IMR-90 (cell line): Measurements from ENCODE around the gene SLC12A4. TPM values are rescaled to one million over a fixed set of nuclear protein-coding genes. Genes with fewer than 3 reads are reported as not detected.

ENCODE experiments used
- ATAC-seq: fragments of 200-7000 bp; cut with Tn5 transposase; 2 replicates; pipeline ENCODE4 v1.9.1; 2020; ENCODE audit warnings: low read depth, mild to moderate bottlenecking, moderate library complexity
- BruUV-seq: library from RNA; stranded (reverse); fragments of 400-500 nt; replicated peaks from 2 replicates; lab custom pipeline; 2021; lab: Mats Ljungman, UMichigan
- CTCF ChIA-PET: fragments of 300-600 bp; formaldehyde crosslinking; extraction: SDS; loops from one replicate; lab custom pipeline; 2021; ENCODE audit warnings: antibody characterized with exemption; lab: Yijun Ruan, JAX
- POLR2A ChIA-PET: fragments of 300-600 bp; sonication (Branson Sonifier 250); formaldehyde crosslinking; loops from one replicate; lab custom pipeline; 2022; ENCODE audit warnings: antibody characterized with exemption; ENCODE audit not compliant: unreplicated experiment; lab: Charles Lee
- DNase-seq: peaks from one replicate; pipeline ENCODE4 v3.0.0; 2013
- H2AFZ ChIP-seq: replicated peaks from 2 replicates; pipeline ENCODE3; 2013; ENCODE audit warnings: low read length, mild to moderate bottlenecking; ENCODE audit not compliant: poor library complexity
- H2AK5ac ChIP-seq: 2 replicates; pipeline ENCODE4 v1.6.1; 2013; ENCODE audit warnings: low read depth, low read length, inconsistent platforms
- H2AK9ac ChIP-seq: replicated peaks from 2 replicates; pipeline ENCODE3; 2013; ENCODE audit warnings: mild to moderate bottlenecking, low read depth, low read length, moderate library complexity; ENCODE audit not compliant: poor library complexity
- H2BK120ac ChIP-seq: 2 replicates; pipeline ENCODE4 v1.6.1; 2013; ENCODE audit warnings: low read depth, low read length, inconsistent platforms
- H2BK15ac ChIP-seq: 3 replicates; pipeline ENCODE4 v1.6.1; 2013; ENCODE audit warnings: low read depth, low read length, inconsistent platforms
- H2BK20ac ChIP-seq: 2 replicates; pipeline ENCODE4 v1.6.1; 2013; ENCODE audit warnings: low read depth, mild to moderate bottlenecking, inconsistent platforms, low read length, moderate library complexity
- H2BK5ac ChIP-seq: 2 replicates; pipeline ENCODE4 v1.6.1; 2013; ENCODE audit warnings: mild to moderate bottlenecking, low read depth, low read length, inconsistent platforms; ENCODE audit not compliant: poor library complexity, severe bottlenecking
- H3K14ac ChIP-seq: replicated peaks from 2 replicates; pipeline ENCODE4 v1.6.1; 2013; ENCODE audit warnings: low read depth, low read length, inconsistent platforms
- H3K18ac ChIP-seq: 2 replicates; pipeline ENCODE4 v1.6.1; 2013; ENCODE audit warnings: low read depth, low read length, control low read depth
- H3K23ac ChIP-seq: 2 replicates; pipeline ENCODE4 v1.6.1; 2013; ENCODE audit warnings: low read depth, low read length, inconsistent platforms
- H3K27ac ChIP-seq: 2 replicates; pipeline ENCODE4 v1.5.1; 2013; ENCODE audit warnings: mild to moderate bottlenecking, control low read depth, low read length; ENCODE audit not compliant: insufficient read depth
- H3K27me3 ChIP-seq: 2 replicates; pipeline ENCODE4 v1.6.1; 2013; ENCODE audit warnings: low read length; ENCODE audit not compliant: control insufficient read depth, insufficient read depth
- H3K36me3 ChIP-seq: 2 replicates; pipeline ENCODE4 v1.6.1; 2013; ENCODE audit warnings: low read length, mixed read lengths; ENCODE audit not compliant: control insufficient read depth, insufficient read depth
- H3K4ac ChIP-seq: 2 replicates; pipeline ENCODE4 v1.6.1; 2013; ENCODE audit warnings: low read depth, low read length, inconsistent platforms
- H3K4me1 ChIP-seq: 2 replicates; pipeline ENCODE4 v1.6.1; 2013; ENCODE audit warnings: low read length, mixed read lengths; ENCODE audit not compliant: control insufficient read depth, insufficient read depth
- H3K4me2 ChIP-seq: 2 replicates; pipeline ENCODE4 v1.6.1; 2013; ENCODE audit warnings: low read depth, mild to moderate bottlenecking, control low read depth, low read length, moderate library complexity
- H3K4me3 ChIP-seq: 2 replicates; pipeline ENCODE4 v1.5.1; 2013; ENCODE audit warnings: low read depth, mild to moderate bottlenecking, control low read depth, low read length, moderate library complexity; ENCODE audit not compliant: insufficient read depth
- H3K56ac ChIP-seq: 2 replicates; pipeline ENCODE4 v1.6.1; 2013; ENCODE audit warnings: low read length, inconsistent platforms; ENCODE audit not compliant: insufficient read depth; ENCODE audit errors: extremely low read depth
- H3K79me1 ChIP-seq, 2 experiments: 2 replicates each; pipeline ENCODE4 v1.6.1; 2013; ENCODE audit warnings: low read length in 2 of 2, inconsistent platforms in 1 of 2, low read depth in 1 of 2
- H3K9ac ChIP-seq: 2 replicates; pipeline ENCODE4 v1.6.1; 2013; ENCODE audit warnings: low read depth, low read length, control low read depth
- H3K9me1 ChIP-seq: 2 replicates; pipeline ENCODE4 v1.6.1; 2013; ENCODE audit warnings: low read length, inconsistent platforms; ENCODE audit not compliant: insufficient read depth
- H3K9me3 ChIP-seq: 2 replicates; pipeline ENCODE4 v1.6.1; 2013; ENCODE audit warnings: low read length; ENCODE audit not compliant: control insufficient read depth, insufficient read depth
- H4K20me1 ChIP-seq: 2 replicates; pipeline ENCODE4 v1.6.1; 2013; ENCODE audit warnings: low read length, inconsistent platforms; ENCODE audit not compliant: insufficient read depth
- H4K5ac ChIP-seq: 2 replicates; pipeline ENCODE4 v1.6.1; 2013; ENCODE audit warnings: mild to moderate bottlenecking, low read depth, low read length, control low read depth
- H4K8ac ChIP-seq, 2 experiments: 2 replicates each; pipeline ENCODE4 v1.6.1; 2013; ENCODE audit warnings: low read depth in 2 of 2, low read length in 2 of 2, control low read depth in 1 of 2, inconsistent platforms in 1 of 2
- H4K91ac ChIP-seq: 2 replicates; pipeline ENCODE4 v1.6.1; 2013; ENCODE audit warnings: low read depth, low read length, inconsistent platforms; ENCODE audit not compliant: insufficient read depth
- CHD1 ChIP-seq: IDR thresholded peaks from 2 replicates; pipeline ENCODE4 v1.6.1; 2012; ENCODE audit warnings: low read depth, low read length, improper control_type of control experiment
- CTCF ChIP-seq: conservative IDR thresholded peaks from 2 replicates; pipeline ENCODE4 v1.5.1; 2012; ENCODE audit warnings: mild to moderate bottlenecking, low read depth, low read length, improper control_type of control experiment
- MAFK ChIP-seq: IDR thresholded peaks from 2 replicates; pipeline ENCODE4 v1.6.1; 2012; ENCODE audit warnings: low read depth, low read length, improper control_type of control experiment
- MAZ ChIP-seq: IDR thresholded peaks from 2 replicates; pipeline ENCODE4 v1.6.1; 2012; ENCODE audit warnings: low read depth, mild to moderate bottlenecking, low read length, improper control_type of control experiment, moderate library complexity, borderline replicate concordance
- NFE2L2 ChIP-seq: fragments of 150-350 bp; IDR thresholded peaks from 2 replicates; pipeline ENCODE4 v1.6.1; 2016; ENCODE audit warnings: low read depth, mild to moderate bottlenecking, low read length
- POLR2A ChIP-seq: IDR thresholded peaks from 2 replicates; pipeline ENCODE4 v1.6.1; 2012; ENCODE audit warnings: mild to moderate bottlenecking, low read depth, low read length
- RAD21 ChIP-seq: IDR thresholded peaks from 2 replicates; pipeline ENCODE4 v1.6.1; 2012; ENCODE audit warnings: low read length, improper control_type of control experiment
- RCOR1 ChIP-seq: IDR thresholded peaks from 2 replicates; pipeline ENCODE4 v1.6.1; 2012; ENCODE audit warnings: mild to moderate bottlenecking, low read length, improper control_type of control experiment; ENCODE audit not compliant: insufficient replicate concordance
- SMC3 ChIP-seq: fragments of 150-350 bp; IDR thresholded peaks from 2 replicates; pipeline ENCODE4 v1.6.1; 2016; ENCODE audit warnings: low read depth, mild to moderate bottlenecking, antibody characterized with exemption, low read length, moderate library complexity
- USF2 ChIP-seq: fragments of 150-350 bp; IDR thresholded peaks from 2 replicates; pipeline ENCODE4 v1.6.1; 2017; ENCODE audit warnings: mild to moderate bottlenecking, antibody characterized with exemption, low read length, low read depth
- WGBS, 2 experiments: methylation state at CpG; one replicate each; pipeline versions ENCODE4 v1.1.5 to v1.1.7; 2013; ENCODE audit warnings: missing lambda C conversion rate in 2 of 2; ENCODE audit not compliant: insufficient read length in 1 of 2; ENCODE audit errors: extremely low coverage in 2 of 2; 5-methylcytosine and 5-hydroxymethylcytosine counted together
- dilution Hi-C: fragments of 300-500 bp; cut with HindIII; formaldehyde crosslinking; loops from one replicate; pipeline ENCODE4 v1.14.3; 2018; ENCODE audit warnings: low sequenced_read_pairs; ENCODE audit not compliant: unreplicated experiment
- in situ Hi-C: fragments of 300-500 bp; cut with MboI; formaldehyde crosslinking; loops from 3 replicates; pipeline ENCODE4 v1.14.3; 2019; ENCODE audit warnings: low sequenced_read_pairs, inconsistent platforms, mixed read lengths
- intact Hi-C: fragments of 100-400 bp; cut with micrococcal nuclease; formaldehyde crosslinking; loops from 2 replicates; pipeline ENCODE4 v1.10.0; 2022
- polyA plus RNA-seq, 3 experiments: library from polyadenylated mRNA; depleted of rRNA; stranded (reverse); fragments of >200 nt; gene quantifications; 2 replicates each; pipeline ENCODE4 v1.2.3, GENCODE V29; 2012; ENCODE audit warnings: low replicate concordance in 1 of 3
- total RNA-seq: library from RNA; depleted of rRNA; stranded (reverse); fragments of >200 nt; gene quantifications from 2 replicates; pipeline ENCODE4 v1.2.3, GENCODE V29; 2012

The SLC12A4 gene
- total and polyA plus RNA-seq, 2 of the 4 experiments (the other 2 are of a cell fraction): 36.6 to 132 TPM

- no peak for TF ChIP-seq CTCF
These were observed 14.6 kb downstream of the SLC12A4 start (continued) for GRCh38 chr16:67953641-67954375.

GRCh38 chr16:67951485-67951884 is 17.0 kb downstream of the SLC12A4 start:
- dilution Hi-C loops (no loop called here), intact Hi-C loops (no loop called here), in situ Hi-C loops (no loop called here)
- Histone ChIP-seq H3K56ac (no peak overlapping the region), H3K9me1 (no peaks in the 10 kb centered on the region), H3K27me3 (no peaks in the 10 kb centered on the region), H3K79me1 (peaks cover 29 to 79% of the 10 kb centered on the region in 2 experiments; a peak in 3 of 4 replicates), H2BK120ac (no peak overlapping the region), H4K20me1 (peaks cover 53% of the 10 kb centered on the region), H3K4me3 (no peak overlapping the region), H3K9me3 (no peaks in the 10 kb centered on the region), H3K27ac (no peak overlapping the region), H3K18ac (no peak overlapping the region), H3K23ac (no peak overlapping the region), H4K5ac (no peak overlapping the region), H2AFZ (no peak overlapping the region), H4K91ac (no peak overlapping the region), H2BK15ac (no peak overlapping the region), H3K4me2 (no peak overlapping the region), H2BK20ac (no peak overlapping the region), H2BK5ac (no peak overlapping the region), H3K36me3 (peaks cover 83% of the 10 kb centered on the region), H4K8ac (no peak overlapping the region), H3K4me1 (peaks cover 3% of the 10 kb centered on the region; the same call in 1 of the 2 replicates), H3K14ac (no peak overlapping the region), H2AK5ac (no peak overlapping the region), H3K9ac (no peak overlapping the region), H2AK9ac (no peak overlapping the region), H3K4ac (no peak overlapping the region)
- no peak for DNase-seq
- CTCF ChIA-PET: no interaction called here
- POLR2A ChIA-PET: no interaction called here
- WGBS, 2 experiments: 52% methylated on average over 7 of the region's 12 CpGs; no CpG with 5 or more reads in 1 of the 2 experiments
- no peak; the same call in 1 of the 2 replicates for ATAC-seq
- BruUV-seq: no TSS peak
- TF ChIP-seq NFE2L2 (no peak), RCOR1 (no peak), RAD21 (no peak), MAFK (no peak), MAZ (no peak), SMC3 (no peak), CTCF (no peak), POLR2A (no peak), USF2 (no peak), CHD1 (no peak)
